OCI-LY7 (cell line): ENCODE data around the gene PER3.

Source experiments
- EZH2phosphoT487 ChIP-seq: fragments of 200-600 bp; sonication (generic); IDR thresholded peaks from 2 replicates; pipeline ENCODE4 v1.6.1; 2018; ENCODE audit warnings: low read depth, borderline replicate concordance, mild to moderate bottlenecking, mixed run types, antibody characterized with exemption, low read length, moderate library complexity, mixed read lengths
- TF ChIP-seq, protein P1 (sequence below): fragments of 200-600 bp; sonication (generic); conservative IDR thresholded peaks from 2 replicates; pipeline ENCODE4 v1.5.1; 2014; ENCODE audit warnings: mild to moderate bottlenecking, antibody characterized with exemption, low read length, moderate library complexity, mixed read lengths

DNA sequence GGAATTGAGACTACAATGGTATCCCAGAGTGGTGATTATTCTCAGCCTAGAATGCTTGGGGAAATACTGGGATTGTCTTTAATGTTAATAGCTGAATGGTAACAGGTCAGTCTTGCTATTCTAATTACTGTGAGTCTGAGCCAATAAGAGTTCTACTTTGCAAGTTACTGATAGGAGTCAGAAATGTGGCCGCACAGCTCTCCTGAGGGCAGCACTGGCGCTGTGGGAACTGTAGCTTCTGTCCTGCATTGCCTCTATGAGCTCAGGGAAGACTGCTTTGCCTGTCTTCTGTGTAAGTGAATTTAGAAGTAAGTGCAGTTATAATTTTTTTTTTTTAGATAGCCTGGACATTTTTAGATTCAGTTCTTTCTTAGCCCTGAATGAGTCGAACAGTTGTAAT lies 23.0 kb upstream of the PER3 start:
- TF ChIP-seq, protein P1, sequence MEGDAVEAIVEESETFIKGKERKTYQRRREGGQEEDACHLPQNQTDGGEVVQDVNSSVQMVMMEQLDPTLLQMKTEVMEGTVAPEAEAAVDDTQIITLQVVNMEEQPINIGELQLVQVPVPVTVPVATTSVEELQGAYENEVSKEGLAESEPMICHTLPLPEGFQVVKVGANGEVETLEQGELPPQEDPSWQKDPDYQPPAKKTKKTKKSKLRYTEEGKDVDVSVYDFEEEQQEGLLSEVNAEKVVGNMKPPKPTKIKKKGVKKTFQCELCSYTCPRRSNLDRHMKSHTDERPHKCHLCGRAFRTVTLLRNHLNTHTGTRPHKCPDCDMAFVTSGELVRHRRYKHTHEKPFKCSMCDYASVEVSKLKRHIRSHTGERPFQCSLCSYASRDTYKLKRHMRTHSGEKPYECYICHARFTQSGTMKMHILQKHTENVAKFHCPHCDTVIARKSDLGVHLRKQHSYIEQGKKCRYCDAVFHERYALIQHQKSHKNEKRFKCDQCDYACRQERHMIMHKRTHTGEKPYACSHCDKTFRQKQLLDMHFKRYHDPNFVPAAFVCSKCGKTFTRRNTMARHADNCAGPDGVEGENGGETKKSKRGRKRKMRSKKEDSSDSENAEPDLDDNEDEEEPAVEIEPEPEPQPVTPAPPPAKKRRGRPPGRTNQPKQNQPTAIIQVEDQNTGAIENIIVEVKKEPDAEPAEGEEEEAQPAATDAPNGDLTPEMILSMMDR = no peak
- no peak for TF ChIP-seq EZH2phosphoT487
